Measurements from ENCODE around the gene PAFAH2. TPM values are rescaled to one million over a fixed set of nuclear protein-coding genes. Genes with fewer than 3 reads are reported as not detected.

The PAFAH2 gene
- total RNA-seq, 2 donors from 2014 or later, result 11.6 to 13.3 TPM

- Histone ChIP-seq H3K27me3 (ENCODE audit: control insufficient read depth, insufficient read depth, low read length, poor library complexity, severe bottlenecking) (peaks cover 30% of the 10 kb centered on the region), H3K9me3 (ENCODE audit: control insufficient read depth, low read length) (no peaks in the 10 kb centered on the region), H3K27ac (ENCODE audit: low read depth, low read length) (no peak overlapping the region), H3K36me3 (ENCODE audit: control insufficient read depth, insufficient read depth, low read length) (no peaks in the 10 kb centered on the region), H3K4me1 (ENCODE audit: control insufficient read depth, insufficient read depth, low read length) (no peaks in the 10 kb centered on the region), H3K9ac (ENCODE audit: extremely low read depth, low read length, poor library complexity, severe bottlenecking) (peak overlapping the region; percentile 68), H3K4me3 (ENCODE audit: low read length) (peak overlapping the region; percentile 91)
- Mint-ChIP-seq H3K27ac (peak overlapping the region; percentile 90), H3K27me3 (ENCODE audit: insufficient read depth) (peaks cover 49% of the 10 kb centered on the region), H3K4me3 (peak overlapping the region; percentile 84), H3K9me3 (no peaks in the 10 kb centered on the region), H3K36me3 (ENCODE audit: low read depth) (no peaks in the 10 kb centered on the region), H3K4me1 (peaks cover 9% of the 10 kb centered on the region)
- no peak for TF ChIP-seq CTCF (conservative IDR thresholded peaks at IDR 0.05)
- WGBS, 2 experiments (ENCODE audit: insufficient coverage in 1 of 2, insufficient read length in 1 of 2), result 1 to 2% methylated on average over 9 to 60 of the region's 60 CpGs
- peak; percentile 98 for DNase-seq
These were observed 37.5 kb upstream of the PAFAH2 start for GRCh38 chr1:26035203-26035958.

GRCh38 chr1:26034504-26035202 is 36.8 kb upstream of the PAFAH2 start:
- TF ChIP-seq CTCF (conservative IDR thresholded peaks at IDR 0.05), result no peak
- H3K4me3 Mint-ChIP-seq, result peak overlapping the region; percentile 84
- no peaks in the 10 kb centered on the region for H3K9me3 ChIP-seq (ENCODE audit: control insufficient read depth, low read length)
- WGBS, 2 experiments (ENCODE audit: insufficient coverage in 1 of 2, insufficient read length in 1 of 2), result 17 to 27% methylated on average over 9 to 15 of the region's 15 CpGs
- H3K36me3 ChIP-seq (ENCODE audit: control insufficient read depth, insufficient read depth, low read length), result no peaks in the 10 kb centered on the region
- H3K4me1 Mint-ChIP-seq, result peaks cover 9% of the 10 kb centered on the region
- H3K4me3 ChIP-seq (ENCODE audit: low read length), result peak overlapping the region; percentile 91
- no peak overlapping the region for H3K27ac ChIP-seq (ENCODE audit: low read depth, low read length)
- no peak for DNase-seq
- H3K36me3 Mint-ChIP-seq (ENCODE audit: low read depth), result no peaks in the 10 kb centered on the region
- peak overlapping the region; percentile 2 for H3K9ac ChIP-seq (ENCODE audit: extremely low read depth, low read length, poor library complexity, severe bottlenecking)
- peaks cover 49% of the 10 kb centered on the region for H3K27me3 Mint-ChIP-seq (ENCODE audit: insufficient read depth)
- no peak overlapping the region for H3K27ac Mint-ChIP-seq
- peaks cover 30% of the 10 kb centered on the region for H3K27me3 ChIP-seq (ENCODE audit: control insufficient read depth, insufficient read depth, low read length, poor library complexity, severe bottlenecking)
- H3K9me3 Mint-ChIP-seq, result no peaks in the 10 kb centered on the region
- H3K4me1 ChIP-seq (ENCODE audit: control insufficient read depth, insufficient read depth, low read length), result no peaks in the 10 kb centered on the region

- H3K4me1 Mint-ChIP-seq, result peaks cover 9% of the 10 kb centered on the region
- H3K4me3 ChIP-seq (ENCODE audit: low read length), result no peak overlapping the region
- no peaks in the 10 kb centered on the region for H3K4me1 ChIP-seq (ENCODE audit: control insufficient read depth, insufficient read depth, low read length)
- no peak overlapping the region for H3K4me3 Mint-ChIP-seq
- H3K27ac ChIP-seq (ENCODE audit: low read depth, low read length), result no peak overlapping the region
- peaks cover 30% of the 10 kb centered on the region for H3K27me3 ChIP-seq (ENCODE audit: control insufficient read depth, insufficient read depth, low read length, poor library complexity, severe bottlenecking)
- TF ChIP-seq CTCF (conservative IDR thresholded peaks at IDR 0.05), result no peak
- H3K27ac Mint-ChIP-seq, result no peak overlapping the region
- no peaks in the 10 kb centered on the region for H3K36me3 Mint-ChIP-seq (ENCODE audit: low read depth)
- no peaks in the 10 kb centered on the region for H3K9me3 Mint-ChIP-seq
- no peaks in the 10 kb centered on the region for H3K9me3 ChIP-seq (ENCODE audit: control insufficient read depth, low read length)
- H3K36me3 ChIP-seq (ENCODE audit: control insufficient read depth, insufficient read depth, low read length), result no peaks in the 10 kb centered on the region
- DNase-seq, result no peak
- H3K9ac ChIP-seq (ENCODE audit: extremely low read depth, low read length, poor library complexity, severe bottlenecking), result no peak overlapping the region
- WGBS, 2 experiments (ENCODE audit: insufficient coverage in 1 of 2, insufficient read length in 1 of 2), result 91 to 93% methylated on average over 10 to 12 of the region's 12 CpGs
- peaks cover 46% of the 10 kb centered on the region for H3K27me3 Mint-ChIP-seq (ENCODE audit: insufficient read depth)
These were observed 34.9 kb upstream of the PAFAH2 start for GRCh38 chr1:26032656-26033357.

Data from endodermal cell (in vitro differentiated cells).